Keratinocyte (primary cell): Measurements from ENCODE around the gene S100G. TPM values are rescaled to one million over a fixed set of nuclear protein-coding genes. Genes with fewer than 3 reads are reported as not detected.

ENCODE experiments used
- DNase-seq: peaks from one replicate; pipeline ENCODE4 v3.0.0-alpha.2; 2011; ENCODE audit warnings: low read depth, missing footprints, low spot score
- FAIRE-seq: peaks from 2 replicates; lab custom pipeline; 2011; peaks lifted over from hg19 to GRCh38; lab: Jason Lieb, UNC
- H2AFZ ChIP-seq: 2 replicates; pipeline ENCODE4 v1.6.0; 2012; ENCODE audit warnings: low read length, control low read depth, inconsistent platforms; ENCODE audit not compliant: control insufficient read depth
- H3K27ac ChIP-seq: 2 replicates; pipeline ENCODE4 v1.5.1; 2011; ENCODE audit warnings: low read length; ENCODE audit not compliant: control insufficient read depth, insufficient read depth
- H3K27me3 ChIP-seq: 3 replicates; pipeline ENCODE4 v1.6.0; 2011; ENCODE audit warnings: low read length; ENCODE audit not compliant: control insufficient read depth, insufficient read depth; ENCODE audit errors: extremely low read depth
- H3K36me3 ChIP-seq, 2 experiments: 2 replicates in 1 of 2; 3 replicates in 1 of 2; pipeline ENCODE4 v1.5.1; 2011; ENCODE audit warnings: low read length in 2 of 2, mild to moderate bottlenecking in 1 of 2; ENCODE audit not compliant: control insufficient read depth in 2 of 2, insufficient read depth in 2 of 2; ENCODE audit errors: extremely low read depth in 1 of 2
- H3K4me1 ChIP-seq: 3 replicates; pipeline ENCODE4 v1.5.1; 2011; ENCODE audit warnings: low read length; ENCODE audit not compliant: control insufficient read depth, insufficient read depth; ENCODE audit errors: extremely low read depth
- H3K4me2 ChIP-seq: 3 replicates; pipeline ENCODE4 v1.6.0; 2011; ENCODE audit warnings: low read depth, low read length; ENCODE audit not compliant: control insufficient read depth, insufficient read depth; ENCODE audit errors: extremely low read depth
- H3K4me3 ChIP-seq, 3 experiments: fragments of 200-600 bp in 1 of 3; sonication (generic) in 1 of 3; 2 replicates in 2 of 3; 3 replicates in 1 of 3; pipeline ENCODE4 v1.5.1; 2011 to 2016; ENCODE audit warnings: low read length in 3 of 3, mild to moderate bottlenecking in 3 of 3, control low read depth in 2 of 3, inconsistent platforms in 1 of 3, low read depth in 1 of 3, mixed read lengths in 1 of 3, mixed run types in 1 of 3, moderate library complexity in 1 of 3; ENCODE audit not compliant: control insufficient read depth in 2 of 3, insufficient read depth in 2 of 3; ENCODE audit errors: extremely low read depth in 1 of 3
- H3K79me2 ChIP-seq: 2 replicates; pipeline ENCODE4 v1.6.0; 2012; ENCODE audit warnings: low read length; ENCODE audit not compliant: control insufficient read depth, insufficient read depth
- H3K9ac ChIP-seq: 3 replicates; pipeline ENCODE4 v1.6.0; 2011; ENCODE audit warnings: low read length; ENCODE audit not compliant: control insufficient read depth, insufficient read depth; ENCODE audit errors: extremely low read depth
- H3K9me1 ChIP-seq: 3 replicates; pipeline ENCODE4 v1.6.0; 2011; ENCODE audit warnings: low read length; ENCODE audit not compliant: control insufficient read depth, insufficient read depth; ENCODE audit errors: extremely low read depth
- H3K9me3 ChIP-seq: 2 replicates; pipeline ENCODE4 v1.5.1; 2012; ENCODE audit warnings: low read depth, low read length; ENCODE audit not compliant: control insufficient read depth
- H4K20me1 ChIP-seq: 3 replicates; pipeline ENCODE4 v1.6.0; 2011; ENCODE audit warnings: low read length; ENCODE audit not compliant: control insufficient read depth, insufficient read depth; ENCODE audit errors: extremely low read depth
- CTCF ChIP-seq, 3 experiments: IDR thresholded peaks in 1 of 3; conservative IDR thresholded peaks in 1 of 3; optimal IDR thresholded peaks in 1 of 3; 2 replicates in 2 of 3; 3 replicates in 1 of 3; pipeline versions ENCODE3 to v1.5.1; 2011; ENCODE audit warnings: low read length in 3 of 3, mild to moderate bottlenecking in 3 of 3, moderate library complexity in 2 of 3, control low read depth in 1 of 3, inconsistent platforms in 1 of 3; ENCODE audit not compliant: insufficient read depth in 2 of 3; ENCODE audit errors: extremely low read depth in 1 of 3
- EZH2 ChIP-seq: IDR thresholded peaks from one replicate; pipeline ENCODE4 v1.6.1; 2012; ENCODE audit warnings: inconsistent platforms, mild to moderate bottlenecking, low read length, moderate library complexity
- dilution Hi-C: fragments of 300-500 bp; cut with MboI; formaldehyde crosslinking; loops from one replicate; pipeline ENCODE4 v1.7.0; 2020; ENCODE audit warnings: low sequenced_read_pairs; ENCODE audit not compliant: extremely low pct_ligation_motif_present
- polyA plus RNA-seq, 5 experiments: library from polyadenylated mRNA; depleted of rRNA in 3 of 5; stranded (reverse) in 3 of 5; stranded (forward) in 1 of 5; unstranded in 1 of 5; fragments of >200 nt; gene quantifications; 1 replicate in 1 of 5; 2 replicates in 3 of 5; 3 replicates in 1 of 5; pipeline versions ENCODE4 v1.2.1 to v1.2.3, GENCODE V29; 2011 to 2012; ENCODE audit warnings: missing spikeins in 2 of 5, low read depth in 1 of 5, low replicate concordance in 1 of 5

Gene S100G
- polyA plus RNA-seq, 1 donor (not counting 4 experiments of a cell fraction or from before 2014, with no cell fraction given), result not detected

GRCh38 chrX:16633754-16634153, 16.2 kb upstream of the S100G start:
- Histone ChIP-seq H3K4me2 (no peak overlapping the region), H3K9ac (no peak overlapping the region), H2AFZ (no peak overlapping the region), H3K9me1 (no peaks in the 10 kb centered on the region), H4K20me1 (no peaks in the 10 kb centered on the region), H3K4me3 (no peak overlapping the region), H3K9me3 (no peaks in the 10 kb centered on the region), H3K36me3 (peaks cover under 1 to 2% of the 10 kb centered on the region in 2 experiments), H3K79me2 (no peaks in the 10 kb centered on the region), H3K4me1 (peaks cover under 1% of the 10 kb centered on the region), H3K27ac (no peak overlapping the region), H3K27me3 (no peaks in the 10 kb centered on the region)
- TF ChIP-seq EZH2 (no peak), CTCF (optimal IDR thresholded peaks at IDR 0.05 in 1 of 3, IDR thresholded peaks at IDR 0.05 in 1 of 3, conservative IDR thresholded peaks at IDR 0.05 in 1 of 3; ENCODE audit: extremely low read depth in 1 of 3, insufficient read depth in 2 of 3, low read length in 3 of 3) (no peak)
- dilution Hi-C loops, result no loop called here
- DNase-seq (no peak), FAIRE-seq (no peak)

GRCh38 chrX:16635040-16635439, 14.9 kb upstream of the S100G start:
- Histone ChIP-seq H3K4me3 (no peak overlapping the region), H3K9ac (no peak overlapping the region), H3K27me3 (no peaks in the 10 kb centered on the region), H3K9me1 (no peaks in the 10 kb centered on the region), H3K9me3 (no peaks in the 10 kb centered on the region), H2AFZ (no peak overlapping the region), H3K27ac (no peak overlapping the region), H3K4me2 (no peak overlapping the region), H3K36me3 (peaks cover 2 to 3% of the 10 kb centered on the region in 2 experiments), H3K4me1 (no peaks in the 10 kb centered on the region), H4K20me1 (no peaks in the 10 kb centered on the region), H3K79me2 (no peaks in the 10 kb centered on the region)
- no peak for DNase-seq
- dilution Hi-C loops, result no loop called here
- TF ChIP-seq EZH2, result no peak
- no peak for TF ChIP-seq CTCF (optimal IDR thresholded peaks at IDR 0.05 in 1 of 3, IDR thresholded peaks at IDR 0.05 in 1 of 3, conservative IDR thresholded peaks at IDR 0.05 in 1 of 3; ENCODE audit: extremely low read depth in 1 of 3, insufficient read depth in 2 of 3, low read length in 3 of 3)
- FAIRE-seq, result no peak
